Measurements from ENCODE around the gene EDDM13. TPM values are rescaled to one million over a fixed set of nuclear protein-coding genes. Genes with fewer than 3 reads are reported as not detected.
A peak's percentile ranks its signal among the peaks of the same experiment; 100 is the strongest.
"Not testable (repeated sequence)": the region's sequence is repeated elsewhere in the genome, so short reads cannot be mapped to it uniquely, and the experiment has no call there.

The EDDM13 gene
- total RNA-seq, 4 donors from 2014 or later = not detected

DNA sequence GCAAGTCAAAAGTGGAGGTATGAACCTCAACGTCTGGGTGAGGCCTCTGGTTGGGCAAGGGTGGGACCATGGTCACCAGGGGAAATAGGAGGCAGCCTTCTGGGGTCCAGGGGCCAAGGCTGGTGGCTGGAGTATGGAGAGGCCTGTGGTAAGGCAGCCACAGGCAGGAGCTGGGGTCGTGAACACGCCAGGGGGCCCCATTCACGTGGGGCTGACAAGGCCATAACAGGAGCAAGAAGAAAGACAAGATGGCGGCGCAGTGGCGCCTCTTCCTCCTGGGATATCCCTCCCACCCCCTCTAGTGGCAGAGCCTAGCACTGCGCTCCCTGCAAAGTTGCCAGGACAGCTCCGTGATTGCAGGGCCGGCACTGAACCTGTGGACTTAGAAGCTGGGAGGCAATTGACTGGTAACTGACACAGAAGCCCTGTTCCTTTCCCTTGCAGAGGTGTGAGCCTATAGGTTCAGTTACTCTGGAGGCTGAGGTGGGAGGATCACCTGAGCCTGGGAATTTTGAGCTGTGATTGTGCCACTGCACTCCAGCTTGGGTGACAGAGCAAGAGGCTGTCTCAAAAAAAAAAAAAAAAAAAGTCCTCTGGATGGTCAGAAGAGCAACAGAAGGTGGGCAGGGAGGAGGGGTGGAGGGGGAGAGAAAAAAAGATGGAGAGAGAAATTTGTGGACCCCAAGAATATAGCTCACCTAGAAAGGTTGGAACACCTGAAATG lies 19.7 kb upstream of the EDDM13 start:
- Histone ChIP-seq H3K36me3 (no peaks in the 10 kb centered on the region), H3K27ac (no peak overlapping the region), H3K4me3 (no peak overlapping the region), H3K27me3 (no peaks in the 10 kb centered on the region), H3K9me3 (no peaks in the 10 kb centered on the region), H3K4me1 (no peaks in the 10 kb centered on the region)
- DNase-seq = peak; percentile 62 to 84 (median 79)
- TF ChIP-seq, protein P1, sequence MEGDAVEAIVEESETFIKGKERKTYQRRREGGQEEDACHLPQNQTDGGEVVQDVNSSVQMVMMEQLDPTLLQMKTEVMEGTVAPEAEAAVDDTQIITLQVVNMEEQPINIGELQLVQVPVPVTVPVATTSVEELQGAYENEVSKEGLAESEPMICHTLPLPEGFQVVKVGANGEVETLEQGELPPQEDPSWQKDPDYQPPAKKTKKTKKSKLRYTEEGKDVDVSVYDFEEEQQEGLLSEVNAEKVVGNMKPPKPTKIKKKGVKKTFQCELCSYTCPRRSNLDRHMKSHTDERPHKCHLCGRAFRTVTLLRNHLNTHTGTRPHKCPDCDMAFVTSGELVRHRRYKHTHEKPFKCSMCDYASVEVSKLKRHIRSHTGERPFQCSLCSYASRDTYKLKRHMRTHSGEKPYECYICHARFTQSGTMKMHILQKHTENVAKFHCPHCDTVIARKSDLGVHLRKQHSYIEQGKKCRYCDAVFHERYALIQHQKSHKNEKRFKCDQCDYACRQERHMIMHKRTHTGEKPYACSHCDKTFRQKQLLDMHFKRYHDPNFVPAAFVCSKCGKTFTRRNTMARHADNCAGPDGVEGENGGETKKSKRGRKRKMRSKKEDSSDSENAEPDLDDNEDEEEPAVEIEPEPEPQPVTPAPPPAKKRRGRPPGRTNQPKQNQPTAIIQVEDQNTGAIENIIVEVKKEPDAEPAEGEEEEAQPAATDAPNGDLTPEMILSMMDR (IDR thresholded peaks at IDR 0.05) = peak; percentile 49 to 75 (median 64)
- no peak for TF ChIP-seq POLR2A (IDR thresholded peaks at IDR 0.05)

DNA sequence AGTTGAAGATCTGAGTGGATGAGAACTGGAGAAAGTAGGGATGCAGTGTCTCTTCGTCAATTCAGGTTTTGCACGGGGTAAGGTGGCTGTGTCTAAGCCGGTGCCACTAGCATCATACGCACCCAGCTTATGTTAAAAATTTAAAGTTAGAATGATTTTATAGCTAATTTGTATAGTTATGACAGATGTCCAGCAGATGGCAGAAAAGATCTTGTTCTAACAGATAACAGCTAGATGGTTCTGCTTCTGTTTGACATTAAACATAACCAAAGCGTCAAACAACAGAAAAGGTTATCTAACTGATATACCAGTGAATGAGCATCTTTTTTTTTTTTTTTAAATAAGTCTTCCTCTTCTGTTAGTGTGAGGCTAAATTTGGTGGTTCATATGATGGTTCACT lies 18.8 kb upstream of the EDDM13 start:
- no peaks in the 10 kb centered on the region for H3K4me1 ChIP-seq
- H3K9me3 ChIP-seq = no peaks in the 10 kb centered on the region
- no peak overlapping the region for H3K27ac ChIP-seq
- no peak overlapping the region for H3K4me3 ChIP-seq
- DNase-seq = no peak
- no peaks in the 10 kb centered on the region for H3K36me3 ChIP-seq
- TF ChIP-seq, protein P1 (IDR thresholded peaks at IDR 0.05) = peak in 4 of 6 experiments; percentile 27 to 64 (median 44)
- TF ChIP-seq POLR2A (IDR thresholded peaks at IDR 0.05) = no peak
- no peaks in the 10 kb centered on the region for H3K27me3 ChIP-seq

DNA sequence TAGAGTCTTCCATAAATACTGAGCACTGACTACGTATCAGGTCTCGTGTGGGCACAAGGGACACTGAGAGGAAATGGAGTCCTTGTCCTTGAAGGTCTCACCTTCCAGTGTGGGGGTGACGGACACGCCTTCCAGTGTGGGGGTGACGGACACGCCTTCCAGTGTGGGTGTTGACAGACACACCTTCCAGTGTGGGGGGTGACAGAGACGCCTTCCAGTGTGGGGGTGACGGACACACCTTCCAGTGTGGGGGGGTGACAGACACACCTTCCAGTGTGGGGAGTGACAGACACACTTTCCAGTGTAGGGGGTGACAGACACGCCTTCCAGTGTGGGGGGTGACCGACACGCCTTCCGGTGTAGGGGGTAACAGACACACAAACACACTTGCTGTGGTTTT lies 14.3 kb upstream of the EDDM13 start:
- no peaks in the 10 kb centered on the region for H3K27me3 ChIP-seq
- no peaks in the 10 kb centered on the region for H3K9me3 ChIP-seq
- H3K27ac ChIP-seq = no peak overlapping the region
- H3K36me3 ChIP-seq = no peaks in the 10 kb centered on the region
- DNase-seq = no peak
- TF ChIP-seq POLR2A (IDR thresholded peaks at IDR 0.05) = no peak
- TF ChIP-seq, protein P1 (IDR thresholded peaks at IDR 0.05) = no peak
- H3K4me1 ChIP-seq = no peaks in the 10 kb centered on the region
- H3K4me3 ChIP-seq = no peak overlapping the region

DNA sequence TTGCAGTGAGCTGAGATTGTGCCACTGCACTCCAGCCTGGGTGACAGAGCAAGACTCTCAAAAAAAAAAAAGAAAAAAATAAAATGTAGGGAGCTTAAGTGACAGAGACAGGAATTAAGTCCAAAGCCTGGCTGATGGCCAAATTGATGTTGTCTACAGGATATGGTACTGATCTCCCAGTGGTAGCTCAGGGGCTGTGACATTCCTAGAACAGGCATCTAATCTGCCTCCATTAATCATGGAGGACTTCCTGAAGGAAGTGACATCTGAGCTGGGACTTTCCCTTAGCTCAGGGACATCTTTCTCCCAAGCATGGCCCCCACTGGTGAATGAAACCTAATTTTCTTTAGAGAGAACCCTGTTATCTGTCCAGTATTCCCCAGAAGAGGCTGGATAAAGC lies 11.4 kb upstream of the EDDM13 start:
- no peak overlapping the region for H3K27ac ChIP-seq
- TF ChIP-seq, protein P1 (IDR thresholded peaks at IDR 0.05) = no peak
- no peak for TF ChIP-seq POLR2A (IDR thresholded peaks at IDR 0.05)
- no peak overlapping the region for H3K4me3 ChIP-seq
- H3K9me3 ChIP-seq = no peaks in the 10 kb centered on the region
- no peaks in the 10 kb centered on the region for H3K4me1 ChIP-seq
- no peaks in the 10 kb centered on the region for H3K36me3 ChIP-seq
- no peaks in the 10 kb centered on the region for H3K27me3 ChIP-seq
- DNase-seq = no peak

DNA sequence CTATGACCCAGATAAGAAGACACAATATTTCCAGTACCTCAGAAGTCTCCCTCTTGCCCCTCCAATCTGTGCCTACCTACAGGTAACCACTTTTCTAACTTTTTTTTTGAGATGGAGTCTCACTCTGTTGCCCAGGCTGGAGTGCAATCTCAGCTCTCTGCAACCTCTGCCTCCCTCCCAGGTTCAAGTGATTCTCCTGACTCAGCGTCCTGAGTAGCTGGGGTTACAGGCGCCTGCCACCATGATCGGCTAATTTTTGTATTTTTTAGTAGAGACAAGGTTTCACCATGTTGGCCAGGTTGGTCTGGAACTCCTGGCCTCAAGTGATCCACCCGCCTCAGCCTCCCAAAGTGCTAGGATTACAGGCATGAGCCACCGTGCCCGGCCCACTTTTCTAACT lies 10.6 kb upstream of the EDDM13 start:
- not testable (repeated sequence) for H3K4me1 ChIP-seq, H3K27me3 ChIP-seq, DNase-seq, H3K36me3 ChIP-seq, H3K9me3 ChIP-seq, H3K4me3 ChIP-seq, H3K27ac ChIP-seq

GRCh38 chr19:56263319-56263718 lies 9.2 kb upstream of the EDDM13 start:
- no peaks in the 10 kb centered on the region for H3K4me1 ChIP-seq
- no peak for DNase-seq
- no peaks in the 10 kb centered on the region for H3K9me3 ChIP-seq
- no peaks in the 10 kb centered on the region for H3K27me3 ChIP-seq
- no peak overlapping the region for H3K27ac ChIP-seq
- H3K36me3 ChIP-seq = no peaks in the 10 kb centered on the region
- TF ChIP-seq, protein P1 (IDR thresholded peaks at IDR 0.05) = no peak
- no peak for TF ChIP-seq POLR2A (IDR thresholded peaks at IDR 0.05)
- H3K4me3 ChIP-seq = no peak overlapping the region

Measured in Peyer's patch (tissue), 4 donors.